GM10266 (cell line): ENCODE data around the gene DNAH2.

Experiments
- DNase-seq: peaks from one replicate; pipeline ENCODE4 v3.0.0; 2012; ENCODE audit errors: extremely low spot score
- TF ChIP-seq, protein P1 (sequence below): IDR thresholded peaks from 2 replicates; pipeline ENCODE4 v1.5.1; 2012; ENCODE audit warnings: mild to moderate bottlenecking, low read depth; ENCODE audit not compliant: control insufficient read depth, insufficient read depth; ENCODE audit errors: missing control alignments

DNAH2 gene

DNA sequence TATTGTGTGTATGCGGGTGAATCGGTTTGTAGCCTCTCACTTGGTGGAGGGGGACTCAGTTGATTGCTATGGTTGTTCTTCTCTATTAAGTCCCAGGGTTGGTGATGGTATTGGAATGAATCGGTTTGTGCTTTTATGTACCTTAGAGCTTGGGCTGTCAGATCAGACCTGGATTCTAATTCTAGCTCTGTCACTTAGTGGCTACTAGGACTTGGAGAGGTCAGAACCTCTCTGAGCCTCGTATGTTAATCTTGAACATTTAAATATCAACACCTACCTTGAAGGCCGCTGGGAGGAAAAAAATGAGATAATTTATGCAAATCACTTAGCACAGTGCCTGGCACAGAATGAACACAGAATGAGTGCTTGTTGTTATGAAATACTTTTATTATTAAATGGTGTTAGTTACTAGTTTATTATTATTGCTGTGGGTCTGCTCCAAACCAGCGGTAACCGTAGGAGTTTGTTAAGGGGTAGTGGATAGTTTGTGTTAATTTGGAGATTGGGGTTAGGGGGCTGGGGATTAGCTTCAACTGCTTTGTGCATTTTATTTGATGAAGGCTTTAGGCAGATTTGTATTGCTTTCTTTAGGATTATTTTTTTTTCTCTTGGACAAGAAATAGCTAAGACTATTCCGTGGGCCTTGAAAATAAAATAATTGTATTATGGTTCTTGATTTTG lies 120.0 kb downstream of the DNAH2 start:
- no peak for DNase-seq

DNA sequence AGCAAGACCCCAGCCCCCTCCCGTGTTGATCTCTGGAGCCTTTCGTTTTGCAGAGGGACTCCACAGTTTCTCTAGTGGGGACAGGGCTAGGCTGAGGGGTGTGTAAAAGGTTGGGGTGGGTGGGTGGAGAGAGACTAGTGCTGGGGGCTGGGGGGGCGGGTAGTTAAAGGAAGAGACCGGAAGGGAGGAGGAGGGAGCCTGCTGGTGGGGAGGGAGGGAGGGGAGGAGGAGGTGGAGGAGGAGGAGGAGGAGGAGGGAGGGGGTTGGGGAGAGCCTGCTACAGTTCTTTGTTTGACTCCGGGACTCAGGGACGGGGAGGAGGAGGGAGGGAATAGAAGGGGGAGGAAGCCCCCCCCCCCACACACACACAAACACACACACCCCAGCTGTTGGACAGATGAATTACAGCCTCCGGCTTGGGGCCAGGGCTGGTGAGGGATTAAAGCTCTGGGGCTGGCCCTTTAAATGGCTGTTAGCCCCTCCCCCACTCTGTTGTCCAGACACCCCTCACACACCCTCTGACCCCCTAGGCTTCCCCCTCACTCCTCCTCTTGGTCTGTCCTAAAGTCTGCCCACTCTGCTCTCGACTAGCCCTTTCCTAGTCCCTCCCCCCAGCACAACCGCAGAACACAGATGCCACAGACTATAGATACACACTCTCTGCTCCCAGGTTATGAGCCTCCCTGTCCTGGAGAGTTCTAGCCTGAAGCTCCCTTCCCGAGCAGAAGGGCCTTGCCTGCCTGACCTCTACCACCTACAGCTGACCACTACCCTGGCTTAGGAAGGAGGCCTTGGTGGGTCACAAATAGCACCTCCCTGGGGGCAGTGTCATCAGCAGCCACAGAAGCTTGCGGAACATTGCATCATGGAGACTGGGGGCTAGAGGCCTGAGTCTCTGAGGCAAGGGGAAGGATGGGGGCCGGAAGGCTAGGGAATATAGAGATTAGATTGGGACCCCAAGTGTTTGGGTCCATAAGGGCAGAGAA lies 120.8 kb downstream of the DNAH2 start:
- no peak for DNase-seq
- TF ChIP-seq, protein P1, sequence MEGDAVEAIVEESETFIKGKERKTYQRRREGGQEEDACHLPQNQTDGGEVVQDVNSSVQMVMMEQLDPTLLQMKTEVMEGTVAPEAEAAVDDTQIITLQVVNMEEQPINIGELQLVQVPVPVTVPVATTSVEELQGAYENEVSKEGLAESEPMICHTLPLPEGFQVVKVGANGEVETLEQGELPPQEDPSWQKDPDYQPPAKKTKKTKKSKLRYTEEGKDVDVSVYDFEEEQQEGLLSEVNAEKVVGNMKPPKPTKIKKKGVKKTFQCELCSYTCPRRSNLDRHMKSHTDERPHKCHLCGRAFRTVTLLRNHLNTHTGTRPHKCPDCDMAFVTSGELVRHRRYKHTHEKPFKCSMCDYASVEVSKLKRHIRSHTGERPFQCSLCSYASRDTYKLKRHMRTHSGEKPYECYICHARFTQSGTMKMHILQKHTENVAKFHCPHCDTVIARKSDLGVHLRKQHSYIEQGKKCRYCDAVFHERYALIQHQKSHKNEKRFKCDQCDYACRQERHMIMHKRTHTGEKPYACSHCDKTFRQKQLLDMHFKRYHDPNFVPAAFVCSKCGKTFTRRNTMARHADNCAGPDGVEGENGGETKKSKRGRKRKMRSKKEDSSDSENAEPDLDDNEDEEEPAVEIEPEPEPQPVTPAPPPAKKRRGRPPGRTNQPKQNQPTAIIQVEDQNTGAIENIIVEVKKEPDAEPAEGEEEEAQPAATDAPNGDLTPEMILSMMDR: no peak

More for the DNA sequence above, 120.0 kb downstream of the DNAH2 start:
- TF ChIP-seq, protein P1: no peak

DNA sequence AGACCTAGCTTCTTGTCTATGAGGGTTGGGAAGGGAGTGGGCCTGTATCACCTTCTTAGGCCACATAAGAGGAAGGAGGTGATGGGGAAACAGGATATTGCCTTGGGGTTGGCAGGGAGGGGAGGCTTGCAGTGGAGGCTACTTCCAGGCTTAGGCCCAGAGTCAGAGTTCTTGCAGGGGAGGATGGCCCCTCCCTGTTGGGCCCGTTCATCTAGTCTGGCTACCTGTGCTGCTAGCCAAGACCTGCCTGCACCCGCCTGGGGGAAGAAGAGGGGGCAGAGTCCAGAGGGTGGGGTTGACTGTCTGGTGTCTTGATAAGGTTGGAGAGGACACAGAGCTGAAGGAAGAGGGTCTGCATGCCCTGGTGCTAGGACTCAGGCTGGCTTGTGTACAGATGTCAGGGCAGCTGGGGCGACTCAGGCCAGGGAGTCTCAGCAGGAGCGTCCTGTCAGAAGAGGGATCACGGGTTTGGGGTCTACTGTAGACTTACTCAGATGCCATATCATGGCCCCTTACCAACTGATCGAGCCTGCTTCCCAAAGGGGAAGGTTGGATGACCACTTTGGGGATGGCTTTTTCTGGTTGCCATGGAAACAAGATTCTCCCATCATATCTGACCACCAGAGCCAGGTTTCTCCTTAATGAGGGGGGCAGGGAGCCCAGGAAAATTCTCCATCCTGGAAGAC lies 121.8 kb downstream of the DNAH2 start:
- TF ChIP-seq, protein P1: no peak
- DNase-seq: no peak

DNA sequence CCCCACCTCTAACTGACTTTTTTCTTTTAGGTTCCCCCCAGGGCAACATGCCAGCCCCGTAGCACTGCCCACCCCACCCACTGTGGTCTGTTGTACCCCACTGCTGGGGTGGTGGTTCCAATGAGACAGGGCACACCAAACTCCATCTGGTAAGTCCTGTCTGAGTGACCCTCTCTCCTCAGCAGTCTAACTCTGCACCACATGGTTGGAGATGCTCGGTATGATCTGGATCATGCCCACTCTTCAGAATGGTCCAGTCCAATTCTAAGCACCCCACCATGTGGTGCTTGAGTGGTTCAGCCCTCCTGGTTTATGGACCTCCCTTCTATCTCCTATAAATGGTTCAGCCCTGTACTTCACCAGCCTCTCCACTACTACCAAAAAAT lies 122.3 kb downstream of the DNAH2 start:
- TF ChIP-seq, protein P1: no peak
- DNase-seq: no peak

DNA sequence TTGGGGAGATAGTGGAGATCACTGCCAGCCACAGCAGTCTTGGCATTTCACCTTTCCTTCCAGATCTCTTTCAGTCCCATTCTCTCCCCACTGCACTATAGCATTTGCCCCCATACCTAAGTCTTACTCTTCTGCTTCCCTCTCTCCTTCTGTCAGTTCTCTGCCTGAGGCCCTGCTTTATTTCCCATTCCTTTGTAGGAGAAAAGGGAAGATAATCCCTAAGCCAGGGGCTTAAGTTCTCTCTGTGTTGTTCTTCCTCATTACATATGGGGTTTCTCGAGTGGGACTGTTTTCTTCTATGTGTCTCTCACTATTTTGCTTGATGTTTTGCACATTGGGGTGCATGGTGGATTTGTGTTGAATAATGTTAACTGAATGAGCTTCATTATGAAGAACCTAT lies 122.9 kb downstream of the DNAH2 start:
- no peak for DNase-seq
- TF ChIP-seq, protein P1: no peak

DNA sequence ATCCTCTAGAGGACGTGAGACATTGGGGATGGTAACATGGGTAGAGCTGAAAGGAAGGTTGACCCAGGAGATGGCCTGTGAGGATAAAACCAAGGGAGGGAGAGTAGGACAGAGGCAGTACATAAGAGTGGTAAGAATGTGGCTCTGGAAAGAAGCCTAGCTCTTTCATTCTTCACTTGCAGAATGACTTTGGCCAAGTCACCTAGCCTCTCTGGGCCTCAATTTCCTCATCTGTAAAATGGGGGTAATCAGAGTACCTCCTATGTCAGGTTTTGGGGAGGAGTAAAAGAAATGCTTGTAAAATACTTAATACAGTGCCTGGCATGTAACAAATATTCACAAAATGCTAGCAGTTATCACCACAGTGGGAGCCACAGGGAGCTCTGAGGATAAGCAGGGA lies 123.3 kb downstream of the DNAH2 start:
- TF ChIP-seq, protein P1: no peak
- DNase-seq: no peak
